Measurements from ENCODE around the gene MMP28.

DNA sequence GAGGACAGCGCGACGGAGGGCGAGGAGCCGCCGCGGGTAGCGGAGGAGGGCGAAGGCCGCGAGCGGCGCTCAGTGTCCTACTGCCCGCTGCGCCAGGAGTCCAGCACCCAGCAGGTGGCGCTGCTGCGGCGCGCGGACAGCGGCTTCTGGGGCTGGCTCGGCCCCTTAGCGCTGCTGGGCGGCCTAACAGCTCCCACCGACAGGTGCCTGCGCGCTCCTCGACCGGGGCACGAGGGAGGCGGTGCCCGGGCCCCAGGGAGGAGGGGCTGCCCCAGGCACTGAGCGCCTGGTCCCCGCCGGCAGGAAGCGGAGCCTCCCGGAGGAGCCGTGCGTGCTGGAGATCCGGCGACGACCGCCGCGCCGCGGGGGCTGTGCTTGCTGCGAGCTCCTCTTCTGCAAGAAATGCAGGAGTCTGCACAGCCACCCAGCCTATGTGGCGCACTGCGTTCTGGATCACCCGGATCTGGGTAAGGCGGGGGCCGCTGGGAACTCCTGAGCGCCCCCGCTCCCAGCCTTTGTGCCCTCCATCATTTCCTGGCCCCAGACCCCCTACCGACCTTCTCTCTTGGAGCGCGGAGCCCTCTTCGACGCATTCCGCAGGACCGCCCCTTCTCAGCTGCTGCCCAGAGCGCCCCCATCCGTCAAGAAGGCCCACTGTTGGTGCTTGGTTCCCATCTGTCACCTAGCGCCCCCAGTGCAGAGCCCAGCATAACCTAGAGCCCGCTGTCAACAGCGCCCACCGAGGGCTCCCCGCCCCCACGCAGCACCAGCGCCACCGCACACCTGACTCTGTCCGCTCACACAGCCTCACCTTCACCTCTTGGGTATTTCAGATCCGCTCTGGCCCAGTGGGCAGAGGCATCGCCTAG lies 31.1 kb downstream of the MMP28 start:
- TF ChIP-seq, protein P1, sequence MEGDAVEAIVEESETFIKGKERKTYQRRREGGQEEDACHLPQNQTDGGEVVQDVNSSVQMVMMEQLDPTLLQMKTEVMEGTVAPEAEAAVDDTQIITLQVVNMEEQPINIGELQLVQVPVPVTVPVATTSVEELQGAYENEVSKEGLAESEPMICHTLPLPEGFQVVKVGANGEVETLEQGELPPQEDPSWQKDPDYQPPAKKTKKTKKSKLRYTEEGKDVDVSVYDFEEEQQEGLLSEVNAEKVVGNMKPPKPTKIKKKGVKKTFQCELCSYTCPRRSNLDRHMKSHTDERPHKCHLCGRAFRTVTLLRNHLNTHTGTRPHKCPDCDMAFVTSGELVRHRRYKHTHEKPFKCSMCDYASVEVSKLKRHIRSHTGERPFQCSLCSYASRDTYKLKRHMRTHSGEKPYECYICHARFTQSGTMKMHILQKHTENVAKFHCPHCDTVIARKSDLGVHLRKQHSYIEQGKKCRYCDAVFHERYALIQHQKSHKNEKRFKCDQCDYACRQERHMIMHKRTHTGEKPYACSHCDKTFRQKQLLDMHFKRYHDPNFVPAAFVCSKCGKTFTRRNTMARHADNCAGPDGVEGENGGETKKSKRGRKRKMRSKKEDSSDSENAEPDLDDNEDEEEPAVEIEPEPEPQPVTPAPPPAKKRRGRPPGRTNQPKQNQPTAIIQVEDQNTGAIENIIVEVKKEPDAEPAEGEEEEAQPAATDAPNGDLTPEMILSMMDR (IDR thresholded peaks at IDR 0.05; ENCODE audit: low read depth, low read length, poor library complexity, severe bottlenecking), result peak; percentile 90
- TF ChIP-seq EZH2phosphoT487 (IDR thresholded peaks at IDR 0.05; ENCODE audit: borderline replicate concordance, low read length), result no peak
